Keratinocyte (primary cell): ENCODE data around the gene SYT1. TPM values are rescaled to one million over a fixed set of nuclear protein-coding genes. Genes with fewer than 3 reads are reported as not detected.

ENCODE experiments used
- DNase-seq: peaks from one replicate; pipeline ENCODE4 v3.0.0-alpha.2; 2011; ENCODE audit warnings: low read depth, missing footprints, low spot score
- FAIRE-seq: peaks from 2 replicates; lab custom pipeline; 2011; peaks lifted over from hg19 to GRCh38; lab: Jason Lieb, UNC
- H2AFZ ChIP-seq: 2 replicates; pipeline ENCODE4 v1.6.0; 2012; ENCODE audit warnings: low read length, control low read depth, inconsistent platforms; ENCODE audit not compliant: control insufficient read depth
- H3K27ac ChIP-seq: 2 replicates; pipeline ENCODE4 v1.5.1; 2011; ENCODE audit warnings: low read length; ENCODE audit not compliant: control insufficient read depth, insufficient read depth
- H3K27me3 ChIP-seq: 3 replicates; pipeline ENCODE4 v1.6.0; 2011; ENCODE audit warnings: low read length; ENCODE audit not compliant: control insufficient read depth, insufficient read depth; ENCODE audit errors: extremely low read depth
- H3K36me3 ChIP-seq, 2 experiments: 2 replicates in 1 of 2; 3 replicates in 1 of 2; pipeline ENCODE4 v1.5.1; 2011; ENCODE audit warnings: low read length in 2 of 2, mild to moderate bottlenecking in 1 of 2; ENCODE audit not compliant: control insufficient read depth in 2 of 2, insufficient read depth in 2 of 2; ENCODE audit errors: extremely low read depth in 1 of 2
- H3K4me1 ChIP-seq: 3 replicates; pipeline ENCODE4 v1.5.1; 2011; ENCODE audit warnings: low read length; ENCODE audit not compliant: control insufficient read depth, insufficient read depth; ENCODE audit errors: extremely low read depth
- H3K4me2 ChIP-seq: 3 replicates; pipeline ENCODE4 v1.6.0; 2011; ENCODE audit warnings: low read depth, low read length; ENCODE audit not compliant: control insufficient read depth, insufficient read depth; ENCODE audit errors: extremely low read depth
- H3K4me3 ChIP-seq, 3 experiments: fragments of 200-600 bp in 1 of 3; sonication (generic) in 1 of 3; 2 replicates in 2 of 3; 3 replicates in 1 of 3; pipeline ENCODE4 v1.5.1; 2011 to 2016; ENCODE audit warnings: low read length in 3 of 3, mild to moderate bottlenecking in 3 of 3, control low read depth in 2 of 3, inconsistent platforms in 1 of 3, low read depth in 1 of 3, mixed read lengths in 1 of 3, mixed run types in 1 of 3, moderate library complexity in 1 of 3; ENCODE audit not compliant: control insufficient read depth in 2 of 3, insufficient read depth in 2 of 3; ENCODE audit errors: extremely low read depth in 1 of 3
- H3K79me2 ChIP-seq: 2 replicates; pipeline ENCODE4 v1.6.0; 2012; ENCODE audit warnings: low read length; ENCODE audit not compliant: control insufficient read depth, insufficient read depth
- H3K9ac ChIP-seq: 3 replicates; pipeline ENCODE4 v1.6.0; 2011; ENCODE audit warnings: low read length; ENCODE audit not compliant: control insufficient read depth, insufficient read depth; ENCODE audit errors: extremely low read depth
- H3K9me1 ChIP-seq: 3 replicates; pipeline ENCODE4 v1.6.0; 2011; ENCODE audit warnings: low read length; ENCODE audit not compliant: control insufficient read depth, insufficient read depth; ENCODE audit errors: extremely low read depth
- H3K9me3 ChIP-seq: 2 replicates; pipeline ENCODE4 v1.5.1; 2012; ENCODE audit warnings: low read depth, low read length; ENCODE audit not compliant: control insufficient read depth
- H4K20me1 ChIP-seq: 3 replicates; pipeline ENCODE4 v1.6.0; 2011; ENCODE audit warnings: low read length; ENCODE audit not compliant: control insufficient read depth, insufficient read depth; ENCODE audit errors: extremely low read depth
- EZH2 ChIP-seq: IDR thresholded peaks from one replicate; pipeline ENCODE4 v1.6.1; 2012; ENCODE audit warnings: inconsistent platforms, mild to moderate bottlenecking, low read length, moderate library complexity
- dilution Hi-C: fragments of 300-500 bp; cut with MboI; formaldehyde crosslinking; loops from one replicate; pipeline ENCODE4 v1.7.0; 2020; ENCODE audit warnings: low sequenced_read_pairs; ENCODE audit not compliant: extremely low pct_ligation_motif_present
- polyA plus RNA-seq, 5 experiments: library from polyadenylated mRNA; depleted of rRNA in 3 of 5; stranded (reverse) in 3 of 5; stranded (forward) in 1 of 5; unstranded in 1 of 5; fragments of >200 nt; gene quantifications; 1 replicate in 1 of 5; 2 replicates in 3 of 5; 3 replicates in 1 of 5; pipeline versions ENCODE4 v1.2.1 to v1.2.3, GENCODE V29; 2011 to 2012; ENCODE audit warnings: missing spikeins in 2 of 5, low read depth in 1 of 5, low replicate concordance in 1 of 5
- TF ChIP-seq, protein P1 (sequence below), 3 experiments: IDR thresholded peaks in 1 of 3; conservative IDR thresholded peaks in 1 of 3; optimal IDR thresholded peaks in 1 of 3; 2 replicates in 2 of 3; 3 replicates in 1 of 3; pipeline versions ENCODE3 to v1.5.1; 2011; ENCODE audit warnings: low read length in 3 of 3, mild to moderate bottlenecking in 3 of 3, moderate library complexity in 2 of 3, control low read depth in 1 of 3, inconsistent platforms in 1 of 3; ENCODE audit not compliant: insufficient read depth in 2 of 3; ENCODE audit errors: extremely low read depth in 1 of 3

SYT1 gene
- polyA plus RNA-seq, 1 donor (not counting 4 experiments of a cell fraction or from before 2014, with no cell fraction given): 6.1 TPM

DNA sequence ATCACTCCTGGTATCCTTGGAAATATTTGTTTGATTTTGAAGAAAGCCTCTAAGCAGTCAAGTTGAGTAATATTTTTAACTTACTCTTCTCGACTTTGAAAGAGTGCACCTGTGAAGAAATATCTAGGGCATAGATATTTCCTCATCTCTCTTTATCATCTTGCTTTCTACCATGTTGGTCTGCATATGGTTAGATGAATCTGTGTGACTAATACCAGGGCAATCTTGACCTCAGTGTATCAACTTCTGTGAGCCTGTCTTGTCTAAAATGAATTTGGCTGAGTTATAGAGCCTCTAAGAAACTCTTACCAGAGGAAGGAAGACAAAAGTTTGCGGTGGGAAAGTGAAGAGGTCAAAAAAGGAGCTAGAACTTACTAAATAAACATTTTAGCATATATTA lies 68.4 kb downstream of the SYT1 start:
- peaks cover 16% of the 10 kb centered on the region for H3K4me1 ChIP-seq
- FAIRE-seq: no peak
- H3K4me3 ChIP-seq: no peak overlapping the region
- H3K36me3 ChIP-seq: no peaks in the 10 kb centered on the region
- H3K4me2 ChIP-seq: no peak overlapping the region
- no peaks in the 10 kb centered on the region for H3K27me3 ChIP-seq
- TF ChIP-seq, protein P1, sequence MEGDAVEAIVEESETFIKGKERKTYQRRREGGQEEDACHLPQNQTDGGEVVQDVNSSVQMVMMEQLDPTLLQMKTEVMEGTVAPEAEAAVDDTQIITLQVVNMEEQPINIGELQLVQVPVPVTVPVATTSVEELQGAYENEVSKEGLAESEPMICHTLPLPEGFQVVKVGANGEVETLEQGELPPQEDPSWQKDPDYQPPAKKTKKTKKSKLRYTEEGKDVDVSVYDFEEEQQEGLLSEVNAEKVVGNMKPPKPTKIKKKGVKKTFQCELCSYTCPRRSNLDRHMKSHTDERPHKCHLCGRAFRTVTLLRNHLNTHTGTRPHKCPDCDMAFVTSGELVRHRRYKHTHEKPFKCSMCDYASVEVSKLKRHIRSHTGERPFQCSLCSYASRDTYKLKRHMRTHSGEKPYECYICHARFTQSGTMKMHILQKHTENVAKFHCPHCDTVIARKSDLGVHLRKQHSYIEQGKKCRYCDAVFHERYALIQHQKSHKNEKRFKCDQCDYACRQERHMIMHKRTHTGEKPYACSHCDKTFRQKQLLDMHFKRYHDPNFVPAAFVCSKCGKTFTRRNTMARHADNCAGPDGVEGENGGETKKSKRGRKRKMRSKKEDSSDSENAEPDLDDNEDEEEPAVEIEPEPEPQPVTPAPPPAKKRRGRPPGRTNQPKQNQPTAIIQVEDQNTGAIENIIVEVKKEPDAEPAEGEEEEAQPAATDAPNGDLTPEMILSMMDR (optimal IDR thresholded peaks at IDR 0.05 in 1 of 3, IDR thresholded peaks at IDR 0.05 in 1 of 3, conservative IDR thresholded peaks at IDR 0.05 in 1 of 3; ENCODE audit: extremely low read depth in 1 of 3, insufficient read depth in 2 of 3, low read length in 3 of 3): no peak
- TF ChIP-seq EZH2: no peak
- H2AFZ ChIP-seq: no peak overlapping the region
- H3K27ac ChIP-seq: no peak overlapping the region
- H3K9ac ChIP-seq: no peak overlapping the region
- no peak for DNase-seq
- H3K79me2 ChIP-seq: no peaks in the 10 kb centered on the region
- no peaks in the 10 kb centered on the region for H4K20me1 ChIP-seq
- H3K9me1 ChIP-seq: no peaks in the 10 kb centered on the region
- dilution Hi-C loops: no loop called here
- no peaks in the 10 kb centered on the region for H3K9me3 ChIP-seq

DNA sequence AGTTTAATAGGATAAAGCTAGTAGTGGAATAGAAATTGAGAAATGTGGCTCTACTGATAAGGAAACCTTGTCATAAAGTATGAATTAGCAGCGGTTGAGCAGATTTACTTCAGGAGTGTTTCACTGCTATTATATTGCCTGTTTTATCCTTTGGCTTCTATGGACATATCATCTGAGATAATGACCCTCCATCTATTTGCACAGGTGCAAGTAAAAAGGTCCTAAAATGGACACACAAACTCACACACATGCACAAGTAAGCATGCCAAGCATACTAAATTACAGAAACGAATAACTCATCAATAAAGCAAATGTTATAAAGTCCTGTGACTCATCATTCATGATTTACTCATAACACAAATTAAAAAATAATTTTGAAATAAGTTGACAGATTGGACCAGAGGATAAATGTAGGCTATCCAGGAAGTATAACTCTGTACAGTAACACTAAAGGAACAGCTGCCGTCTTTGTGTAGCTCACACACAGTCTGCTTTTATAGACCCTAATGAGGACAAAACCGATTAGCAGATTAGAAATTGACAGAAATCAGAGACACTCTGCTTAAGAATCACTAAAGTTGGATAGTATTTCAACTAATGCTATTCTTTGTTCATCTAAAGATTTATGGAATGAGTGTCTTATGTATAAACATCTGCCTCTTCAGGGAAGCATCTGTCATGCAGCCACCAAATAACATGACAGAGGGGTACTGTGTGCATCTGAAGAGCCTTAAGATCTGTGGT lies 73.9 kb downstream of the SYT1 start:
- Histone ChIP-seq H3K27ac (no peak overlapping the region), H3K9me1 (no peaks in the 10 kb centered on the region), H3K4me2 (no peak overlapping the region), H3K4me3 (no peak overlapping the region), H3K27me3 (no peaks in the 10 kb centered on the region), H3K4me1 (no peaks in the 10 kb centered on the region), H3K36me3 (no peaks in the 10 kb centered on the region), H3K9me3 (no peaks in the 10 kb centered on the region), H3K79me2 (no peaks in the 10 kb centered on the region), H4K20me1 (no peaks in the 10 kb centered on the region), H2AFZ (no peak overlapping the region), H3K9ac (no peak overlapping the region)
- dilution Hi-C loops: no loop called here
- TF ChIP-seq, protein P1 (optimal IDR thresholded peaks at IDR 0.05 in 1 of 3, IDR thresholded peaks at IDR 0.05 in 1 of 3, conservative IDR thresholded peaks at IDR 0.05 in 1 of 3; ENCODE audit: extremely low read depth in 1 of 3, insufficient read depth in 2 of 3, low read length in 3 of 3): no peak
- TF ChIP-seq EZH2: no peak
- no peak for DNase-seq
- no peak for FAIRE-seq
